Measurements from ENCODE around the gene CD74.

DNA sequence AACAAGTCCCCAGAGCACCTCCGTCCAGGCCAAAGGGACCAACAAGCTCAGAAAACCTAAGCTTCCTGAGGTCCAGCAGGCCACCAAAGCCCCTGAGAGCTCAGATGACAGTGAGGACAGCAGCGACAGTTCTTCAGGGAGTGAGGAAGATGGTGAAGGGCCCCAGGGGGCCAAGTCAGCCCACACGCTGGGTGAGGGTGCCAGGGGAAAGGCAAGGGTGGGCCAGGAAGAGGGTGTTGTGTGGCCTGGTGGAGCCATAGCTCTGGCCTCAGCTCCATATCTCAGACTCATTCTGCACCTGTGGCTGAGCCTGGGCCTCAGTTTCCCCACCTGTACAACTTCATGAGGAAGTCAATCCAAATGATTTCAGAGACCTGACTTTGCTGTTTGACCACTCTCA is 20.7 kb downstream of the CD74 start:
- TF ChIP-seq, protein P1, sequence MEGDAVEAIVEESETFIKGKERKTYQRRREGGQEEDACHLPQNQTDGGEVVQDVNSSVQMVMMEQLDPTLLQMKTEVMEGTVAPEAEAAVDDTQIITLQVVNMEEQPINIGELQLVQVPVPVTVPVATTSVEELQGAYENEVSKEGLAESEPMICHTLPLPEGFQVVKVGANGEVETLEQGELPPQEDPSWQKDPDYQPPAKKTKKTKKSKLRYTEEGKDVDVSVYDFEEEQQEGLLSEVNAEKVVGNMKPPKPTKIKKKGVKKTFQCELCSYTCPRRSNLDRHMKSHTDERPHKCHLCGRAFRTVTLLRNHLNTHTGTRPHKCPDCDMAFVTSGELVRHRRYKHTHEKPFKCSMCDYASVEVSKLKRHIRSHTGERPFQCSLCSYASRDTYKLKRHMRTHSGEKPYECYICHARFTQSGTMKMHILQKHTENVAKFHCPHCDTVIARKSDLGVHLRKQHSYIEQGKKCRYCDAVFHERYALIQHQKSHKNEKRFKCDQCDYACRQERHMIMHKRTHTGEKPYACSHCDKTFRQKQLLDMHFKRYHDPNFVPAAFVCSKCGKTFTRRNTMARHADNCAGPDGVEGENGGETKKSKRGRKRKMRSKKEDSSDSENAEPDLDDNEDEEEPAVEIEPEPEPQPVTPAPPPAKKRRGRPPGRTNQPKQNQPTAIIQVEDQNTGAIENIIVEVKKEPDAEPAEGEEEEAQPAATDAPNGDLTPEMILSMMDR (conservative IDR thresholded peaks at IDR 0.05), result no peak
- no peak for TF ChIP-seq ZFX (IDR thresholded peaks at IDR 0.05)

Measured in C4-2B (cell line).